NCI-H1105 (cell line): ENCODE results near the gene ISYNA1.
A peak's percentile ranks its signal among the peaks of the same experiment; 100 is the strongest.

Experiments used
- DNase-seq: peaks from one replicate; lab custom pipeline; 2025; lab: John Stamatoyannopoulos, UW

The ISYNA1 gene

DNA sequence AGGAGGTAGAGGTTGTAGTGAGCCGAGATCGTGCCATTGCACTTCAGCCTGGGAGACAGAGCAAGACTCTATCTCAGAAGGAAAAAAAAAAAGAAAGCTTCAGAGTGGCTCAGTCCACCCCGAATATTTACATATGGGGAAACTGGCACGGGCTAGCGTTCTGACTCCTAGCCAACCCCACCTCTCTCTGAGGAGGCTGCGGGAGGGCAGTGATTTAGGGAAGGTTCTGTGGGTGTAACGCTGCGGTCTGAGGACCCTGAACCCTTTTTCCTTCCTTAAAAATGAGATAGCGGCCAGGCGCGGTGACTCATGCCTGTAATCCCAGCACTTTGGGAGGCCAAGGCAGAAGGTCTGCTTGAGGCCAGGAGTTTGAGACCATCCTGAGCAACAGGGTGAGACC, 45.5 kb downstream of the ISYNA1 start:
- DNase-seq: no peak

DNA sequence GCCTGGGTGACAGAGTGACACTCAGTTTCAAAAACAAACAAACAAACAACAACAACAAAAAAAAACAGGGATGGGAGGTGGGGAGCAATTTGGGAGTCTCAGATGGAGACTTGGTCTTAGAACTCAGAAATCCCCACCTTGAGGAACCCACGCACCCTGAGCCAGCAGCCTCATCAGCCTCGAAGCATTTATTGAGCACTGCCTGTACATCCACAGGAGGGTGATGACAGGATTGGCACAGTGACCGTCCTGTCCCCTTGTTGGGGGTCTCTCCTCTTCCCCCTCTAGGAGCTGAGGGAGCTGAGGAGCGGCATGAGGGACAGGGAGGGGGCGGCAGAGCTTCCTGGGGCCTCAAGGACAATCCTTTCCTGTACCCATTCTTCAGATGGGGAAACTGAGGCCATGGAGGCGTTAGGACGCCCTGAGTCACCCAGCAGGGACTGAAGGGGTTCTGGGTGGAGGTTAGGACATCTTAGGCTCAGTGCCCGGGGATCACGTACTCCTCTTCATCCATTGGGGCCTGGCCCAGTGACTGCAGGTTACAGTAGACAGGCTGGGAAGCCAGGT, 46.3 kb downstream of the ISYNA1 start:
- DNase-seq: no peak

DNA sequence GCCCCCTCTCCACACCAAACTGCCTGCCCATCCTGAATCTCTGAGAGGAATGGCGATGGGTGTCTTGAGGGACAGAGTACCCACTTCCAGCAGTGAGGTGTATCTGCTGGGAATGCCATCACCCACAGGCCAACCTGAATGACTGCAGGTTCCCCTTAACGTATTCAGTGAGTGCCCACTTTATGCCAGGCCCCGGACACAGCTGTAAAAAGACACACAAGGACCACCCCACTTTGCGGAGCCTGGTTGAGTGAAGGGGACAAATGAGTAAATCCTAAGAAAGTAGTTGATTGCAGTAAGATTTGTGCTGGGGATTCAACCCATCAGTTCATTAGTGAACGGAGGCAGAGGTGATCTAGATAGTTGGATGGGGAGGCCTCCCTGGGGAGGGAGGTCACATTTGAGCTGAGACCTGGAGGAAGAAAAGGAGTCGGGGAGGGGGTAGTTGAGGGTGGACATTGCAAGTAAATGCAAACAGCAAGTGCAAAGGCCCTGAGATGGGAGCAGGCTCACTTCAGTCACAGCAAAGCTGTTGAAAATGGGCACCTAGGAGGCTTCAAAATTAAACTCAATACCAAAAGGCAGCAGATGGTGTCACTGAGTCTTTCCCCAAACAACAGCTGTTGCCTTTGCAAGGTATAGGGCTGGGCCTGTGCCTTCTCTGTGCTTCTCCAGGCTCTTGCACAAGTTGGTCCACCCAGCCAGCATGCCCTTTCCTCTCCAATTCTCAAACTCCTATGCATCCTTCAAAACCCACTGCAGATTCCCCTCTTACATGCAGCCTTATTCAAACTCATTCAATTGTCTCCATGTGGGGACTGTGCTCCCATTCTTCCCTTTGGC, 47.6 kb downstream of the ISYNA1 start:
- no peak for DNase-seq

DNA sequence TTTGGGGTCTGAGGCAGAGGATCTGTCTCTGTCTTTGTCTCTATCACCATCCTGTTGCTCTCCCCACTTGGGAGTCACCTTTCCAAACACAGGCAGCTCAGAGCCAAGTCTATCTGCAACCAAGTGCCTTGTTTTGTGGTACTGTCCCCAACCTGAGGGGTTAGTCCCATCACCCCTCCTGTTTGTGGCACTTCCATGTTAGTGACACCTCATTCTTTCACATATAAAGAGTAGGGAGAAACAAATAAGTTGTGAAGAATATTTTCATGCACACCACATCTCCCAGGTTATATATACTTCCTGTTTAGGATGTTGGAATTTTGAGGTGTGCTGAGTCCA, 48.2 kb downstream of the ISYNA1 start:
- no peak for DNase-seq

DNA sequence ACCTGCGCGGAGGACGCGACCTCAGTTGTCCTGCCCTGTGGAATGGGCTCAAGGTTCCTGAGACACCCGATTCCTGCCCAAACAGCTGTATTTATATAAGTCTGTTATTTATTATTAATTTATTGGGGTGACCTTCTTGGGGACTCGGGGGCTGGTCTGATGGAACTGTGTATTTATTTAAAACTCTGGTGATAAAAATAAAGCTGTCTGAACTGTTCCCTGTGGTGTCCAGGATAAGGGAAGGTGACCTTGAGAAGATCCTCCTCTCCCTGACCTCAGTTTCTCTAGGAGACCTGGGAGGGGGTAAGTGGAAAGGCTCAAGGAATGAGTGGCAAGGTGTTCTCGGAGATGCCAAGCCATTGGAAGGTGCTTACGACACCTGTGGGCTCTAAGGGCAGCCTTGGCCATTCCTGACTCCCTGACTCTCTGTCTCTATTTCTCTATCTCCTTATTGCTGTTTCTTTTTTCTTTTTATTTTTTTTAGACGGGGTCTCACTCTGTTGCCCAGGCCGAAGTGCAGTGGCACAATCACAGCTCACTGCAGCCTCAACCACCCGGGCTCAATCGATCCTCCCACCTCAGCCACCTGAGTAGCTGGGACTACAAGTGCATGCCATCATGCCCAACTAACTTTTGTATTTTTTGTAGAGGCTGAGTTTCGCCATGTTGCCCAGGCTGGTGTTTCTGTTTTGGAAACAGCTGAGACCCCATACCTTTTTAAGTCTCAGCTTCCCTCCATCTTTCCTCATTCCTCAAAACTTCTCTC, 48.8 kb downstream of the ISYNA1 start:
- DNase-seq: no peak

DNA sequence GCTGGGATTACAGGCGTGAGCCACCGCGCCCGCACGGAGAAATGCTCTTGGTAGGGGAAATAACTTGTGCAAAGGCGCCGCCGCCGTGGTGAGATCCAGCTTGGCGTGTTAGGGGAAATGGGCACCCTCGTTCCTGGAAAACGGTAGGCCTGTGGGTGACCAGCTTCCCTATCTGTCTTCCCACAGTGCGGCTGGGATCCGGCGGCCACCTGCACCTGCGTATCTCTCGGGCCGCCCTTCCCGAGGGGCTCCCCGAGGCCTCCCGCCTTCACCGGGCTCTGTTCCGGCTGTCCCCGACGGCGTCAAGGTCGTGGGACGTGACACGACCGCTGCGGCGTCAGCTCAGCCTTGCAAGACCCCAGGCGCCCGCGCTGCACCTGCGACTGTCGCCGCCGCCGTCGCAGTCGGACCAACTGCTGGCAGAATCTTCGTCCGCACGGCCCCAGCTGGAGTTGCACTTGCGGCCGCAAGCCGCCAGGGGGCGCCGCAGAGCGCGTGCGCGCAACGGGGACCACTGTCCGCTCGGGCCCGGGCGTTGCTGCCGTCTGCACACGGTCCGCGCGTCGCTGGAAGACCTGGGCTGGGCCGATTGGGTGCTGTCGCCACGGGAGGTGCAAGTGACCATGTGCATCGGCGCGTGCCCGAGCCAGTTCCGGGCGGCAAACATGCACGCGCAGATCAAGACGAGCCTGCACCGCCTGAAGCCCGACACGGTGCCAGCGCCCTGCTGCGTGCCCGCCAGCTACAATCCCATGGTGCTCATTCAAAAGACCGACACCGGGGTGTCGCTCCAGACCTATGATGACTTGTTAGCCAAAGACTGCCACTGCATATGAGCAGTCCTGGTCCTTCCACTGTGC, 49.6 kb downstream of the ISYNA1 start:
- peak; percentile 85 for DNase-seq

DNA sequence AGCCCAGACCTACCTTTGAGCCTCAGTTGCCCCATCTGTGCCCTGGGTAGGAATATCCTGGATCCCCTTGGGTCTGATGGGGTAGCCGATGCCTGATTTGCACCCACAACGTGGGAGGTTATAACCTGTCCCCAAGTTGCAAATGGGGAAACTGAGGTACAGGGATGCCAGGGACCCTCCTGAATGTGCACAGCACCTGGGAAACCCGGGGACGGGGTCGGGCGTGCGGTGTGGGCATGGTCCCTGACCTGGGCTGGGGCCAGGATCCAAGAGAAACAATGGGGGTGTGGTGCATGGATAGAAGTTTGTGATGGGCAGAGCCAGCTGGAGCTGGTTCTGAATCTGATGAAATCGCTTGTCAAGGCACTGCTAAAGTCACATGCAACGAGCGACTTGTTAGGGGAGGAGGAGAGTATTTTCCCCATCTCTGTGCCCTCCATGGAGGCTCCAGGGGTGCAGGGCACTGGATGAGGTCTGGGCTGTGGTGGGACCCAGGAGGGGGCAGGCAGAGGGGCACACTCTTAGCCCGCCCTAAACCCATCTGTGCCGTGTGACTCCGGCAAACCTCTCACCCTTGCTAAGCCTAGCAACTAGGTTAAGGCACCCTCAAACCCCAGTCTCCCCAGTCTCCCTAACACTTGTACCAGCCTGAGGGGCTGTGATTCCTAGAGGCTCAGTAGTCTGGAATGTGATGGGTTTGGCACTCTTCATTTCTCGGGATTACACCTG, 51.2 kb downstream of the ISYNA1 start:
- no peak for DNase-seq

DNA sequence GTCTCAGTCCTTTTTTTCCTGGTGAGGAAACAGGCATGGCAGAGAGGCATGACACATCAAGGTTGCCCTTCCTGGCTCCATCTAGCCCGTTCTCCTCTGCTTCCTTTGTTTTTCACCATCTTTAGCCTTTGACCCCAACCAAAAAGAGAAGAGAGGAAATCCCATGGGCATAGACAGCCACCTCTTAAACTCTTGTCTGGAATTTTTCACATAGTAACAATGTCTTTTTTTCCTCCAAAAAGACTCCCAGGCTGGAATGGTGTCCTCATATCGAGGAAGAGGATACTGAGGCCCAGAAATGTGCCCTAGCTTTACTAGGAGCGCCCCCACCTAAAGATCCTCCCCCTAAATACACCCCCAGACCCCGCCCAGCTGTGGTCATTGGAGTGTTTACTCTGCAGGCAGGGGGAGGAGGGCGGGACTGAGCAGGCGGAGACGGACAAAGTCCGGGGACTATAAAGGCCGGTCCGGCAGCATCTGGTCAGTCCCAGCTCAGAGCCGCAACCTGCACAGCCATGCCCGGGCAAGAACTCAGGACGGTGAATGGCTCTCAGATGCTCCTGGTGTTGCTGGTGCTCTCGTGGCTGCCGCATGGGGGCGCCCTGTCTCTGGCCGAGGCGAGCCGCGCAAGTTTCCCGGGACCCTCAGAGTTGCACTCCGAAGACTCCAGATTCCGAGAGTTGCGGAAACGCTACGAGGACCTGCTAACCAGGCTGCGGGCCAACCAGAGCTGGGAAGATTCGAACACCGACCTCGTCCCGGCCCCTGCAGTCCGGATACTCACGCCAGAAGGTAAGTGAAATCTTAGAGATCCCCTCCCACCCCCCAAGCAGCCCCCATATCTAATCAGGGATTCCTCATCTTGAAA, 52.0 kb downstream of the ISYNA1 start, which contains the start of gene GDF15:
Gene GDF15 (plus strand): TSS at position 484 of the 868 bp plus-strand sequence. CDS start 32 bp downstream, at position 516.
- no peak for DNase-seq

DNA sequence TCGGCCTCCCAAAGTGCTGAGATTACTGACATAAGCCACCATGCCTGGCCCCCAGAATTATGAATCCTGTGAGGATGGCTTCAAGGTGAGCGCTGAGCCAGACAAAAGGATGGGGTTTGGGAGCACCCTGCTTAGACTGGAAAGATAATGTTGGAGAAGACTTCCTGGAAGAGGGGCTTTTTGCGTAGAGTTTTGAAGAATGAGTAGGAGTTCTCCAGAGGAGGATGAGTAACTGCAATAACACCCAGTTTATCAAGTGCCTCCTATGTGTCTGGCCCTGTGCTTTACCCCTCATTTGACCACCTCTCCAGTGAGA, 52.6 kb downstream of the ISYNA1 start:
- DNase-seq: no peak

DNA sequence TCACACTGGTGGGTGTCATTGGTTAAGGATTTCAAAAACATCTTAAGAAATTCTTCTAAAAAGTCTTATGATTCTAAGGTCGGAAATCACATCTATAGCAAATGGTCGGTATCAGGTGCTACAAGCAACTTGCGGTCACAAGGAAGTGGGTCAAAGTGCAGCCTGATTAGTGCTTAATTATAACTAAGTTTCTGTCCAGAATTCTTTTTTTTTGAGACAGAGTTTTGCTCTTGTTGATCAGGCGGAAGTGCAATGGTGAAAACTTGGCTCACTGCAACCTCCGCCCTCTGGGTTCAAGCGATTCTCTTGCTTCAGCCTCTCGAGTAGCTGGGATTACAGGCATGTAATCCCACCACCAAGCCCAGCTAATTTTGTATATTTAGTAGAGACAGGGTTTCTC, 53.2 kb downstream of the ISYNA1 start:
- DNase-seq: no peak
